Measurements from ENCODE around the gene UBXN7.

DNA sequence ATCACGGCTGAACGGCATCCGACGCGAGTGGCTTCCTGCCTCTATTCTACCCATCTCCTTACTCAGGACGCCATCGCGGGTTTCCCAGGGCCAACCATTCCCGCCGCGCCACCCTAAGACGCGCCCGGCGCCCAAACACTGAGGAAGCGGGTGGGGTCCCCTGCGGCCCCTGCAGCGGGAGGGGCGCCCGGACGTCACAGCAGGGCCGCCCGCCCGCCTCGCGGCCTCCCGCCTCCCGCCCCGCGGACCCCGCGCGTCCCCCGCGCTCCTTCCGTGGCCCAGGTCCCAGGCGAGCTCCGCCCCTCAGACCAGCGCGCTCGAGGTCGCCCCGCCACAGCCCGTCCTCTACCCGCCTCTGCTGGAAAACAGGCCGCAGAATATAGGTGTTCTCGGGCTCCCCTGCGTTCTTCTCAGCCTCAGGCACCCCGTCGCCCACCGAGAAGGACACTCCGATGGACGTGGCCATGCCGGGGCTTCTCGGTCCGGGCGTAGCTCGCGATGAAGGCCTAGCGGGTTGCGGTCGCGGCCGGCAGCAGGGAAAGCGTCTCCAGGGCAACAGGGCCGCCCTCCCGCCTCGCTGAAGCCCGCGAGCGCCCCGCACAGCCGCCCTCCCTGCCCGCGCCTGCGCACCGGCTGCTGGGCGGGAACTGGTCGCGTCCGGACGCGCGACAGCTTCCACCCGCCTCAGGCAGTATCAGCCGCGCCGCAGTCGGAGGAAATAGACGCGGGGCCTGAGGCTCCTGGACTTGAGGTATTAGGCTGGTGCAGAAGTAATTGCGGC is 114.3 kb downstream of the UBXN7 start, which contains the start of gene DYNLT2B:
- TF ChIP-seq, protein P1, sequence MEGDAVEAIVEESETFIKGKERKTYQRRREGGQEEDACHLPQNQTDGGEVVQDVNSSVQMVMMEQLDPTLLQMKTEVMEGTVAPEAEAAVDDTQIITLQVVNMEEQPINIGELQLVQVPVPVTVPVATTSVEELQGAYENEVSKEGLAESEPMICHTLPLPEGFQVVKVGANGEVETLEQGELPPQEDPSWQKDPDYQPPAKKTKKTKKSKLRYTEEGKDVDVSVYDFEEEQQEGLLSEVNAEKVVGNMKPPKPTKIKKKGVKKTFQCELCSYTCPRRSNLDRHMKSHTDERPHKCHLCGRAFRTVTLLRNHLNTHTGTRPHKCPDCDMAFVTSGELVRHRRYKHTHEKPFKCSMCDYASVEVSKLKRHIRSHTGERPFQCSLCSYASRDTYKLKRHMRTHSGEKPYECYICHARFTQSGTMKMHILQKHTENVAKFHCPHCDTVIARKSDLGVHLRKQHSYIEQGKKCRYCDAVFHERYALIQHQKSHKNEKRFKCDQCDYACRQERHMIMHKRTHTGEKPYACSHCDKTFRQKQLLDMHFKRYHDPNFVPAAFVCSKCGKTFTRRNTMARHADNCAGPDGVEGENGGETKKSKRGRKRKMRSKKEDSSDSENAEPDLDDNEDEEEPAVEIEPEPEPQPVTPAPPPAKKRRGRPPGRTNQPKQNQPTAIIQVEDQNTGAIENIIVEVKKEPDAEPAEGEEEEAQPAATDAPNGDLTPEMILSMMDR (IDR thresholded peaks at IDR 0.05; ENCODE audit: low read depth, low read length) = no peak
- TF ChIP-seq EZH2phosphoT487 (IDR thresholded peaks at IDR 0.05; ENCODE audit: low read depth) = no peak

All from OCI-LY3 (cell line).